ENCODE measurements around the gene P2RX4.
"Not testable (repeated sequence)": the region's sequence is repeated elsewhere in the genome, so short reads cannot be mapped to it uniquely, and the experiment has no call there.

The P2RX4 gene

DNA sequence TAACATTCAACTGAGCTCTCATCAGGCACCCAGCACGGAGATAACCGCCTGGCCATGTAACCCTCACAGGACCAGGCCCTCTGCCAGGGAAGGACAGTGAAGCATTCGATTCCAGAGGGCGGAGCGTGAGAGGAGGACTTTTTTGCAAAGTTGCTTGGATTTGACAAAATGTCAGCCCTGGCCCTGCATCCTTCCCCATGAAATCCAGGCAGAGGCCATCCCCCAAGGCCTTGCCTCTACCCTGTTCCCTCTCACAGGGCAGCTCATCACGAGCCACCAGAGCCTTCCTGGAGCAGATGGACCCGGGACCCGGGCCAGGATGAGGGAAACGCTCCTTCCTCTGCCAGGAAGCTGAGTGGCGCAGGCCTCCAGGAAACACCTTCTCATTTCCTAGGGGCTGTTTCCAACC lies 69.6 kb downstream of the P2RX4 start:
- DNase-seq, result no peak

DNA sequence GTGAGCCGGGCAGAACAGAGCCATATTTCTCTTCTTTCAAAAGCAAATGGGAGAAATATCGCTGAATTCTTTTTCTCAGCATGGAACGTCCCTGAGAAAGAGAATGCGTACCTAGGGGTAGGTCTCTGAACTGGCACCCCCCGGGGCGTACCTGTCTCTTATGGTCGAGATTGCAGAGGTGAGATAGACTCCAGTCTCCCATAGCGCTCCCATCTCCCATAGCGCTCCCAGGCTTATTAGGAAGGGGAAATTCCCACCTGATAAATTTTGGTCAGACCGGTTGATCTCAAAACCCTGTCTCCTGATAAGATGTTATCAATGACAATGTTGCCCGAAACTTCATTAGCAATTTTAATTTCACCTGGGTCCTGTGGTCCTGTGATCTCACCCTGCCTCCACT lies 70.6 kb downstream of the P2RX4 start:
- not testable (repeated sequence) for DNase-seq

DNA sequence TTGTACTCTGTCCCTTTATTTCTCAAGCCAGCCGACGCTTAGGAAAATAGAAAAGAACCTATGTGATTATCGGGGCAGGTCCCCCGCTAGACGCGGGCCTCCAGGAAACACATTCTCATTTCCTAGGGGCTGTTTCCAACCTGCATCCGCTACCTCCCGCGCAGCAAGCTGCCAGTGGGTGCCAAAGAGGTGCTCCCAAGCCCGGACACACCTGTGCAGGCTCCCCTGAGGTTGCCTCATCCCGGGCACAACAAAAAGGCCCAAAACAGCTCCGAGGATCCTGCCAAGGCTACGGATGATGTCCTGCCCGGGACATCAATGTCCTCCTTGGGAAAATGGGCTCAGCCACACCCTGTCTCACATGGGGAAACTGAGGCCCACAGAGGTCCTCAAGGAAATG lies 71.2 kb downstream of the P2RX4 start:
- not testable (repeated sequence) for DNase-seq

DNA sequence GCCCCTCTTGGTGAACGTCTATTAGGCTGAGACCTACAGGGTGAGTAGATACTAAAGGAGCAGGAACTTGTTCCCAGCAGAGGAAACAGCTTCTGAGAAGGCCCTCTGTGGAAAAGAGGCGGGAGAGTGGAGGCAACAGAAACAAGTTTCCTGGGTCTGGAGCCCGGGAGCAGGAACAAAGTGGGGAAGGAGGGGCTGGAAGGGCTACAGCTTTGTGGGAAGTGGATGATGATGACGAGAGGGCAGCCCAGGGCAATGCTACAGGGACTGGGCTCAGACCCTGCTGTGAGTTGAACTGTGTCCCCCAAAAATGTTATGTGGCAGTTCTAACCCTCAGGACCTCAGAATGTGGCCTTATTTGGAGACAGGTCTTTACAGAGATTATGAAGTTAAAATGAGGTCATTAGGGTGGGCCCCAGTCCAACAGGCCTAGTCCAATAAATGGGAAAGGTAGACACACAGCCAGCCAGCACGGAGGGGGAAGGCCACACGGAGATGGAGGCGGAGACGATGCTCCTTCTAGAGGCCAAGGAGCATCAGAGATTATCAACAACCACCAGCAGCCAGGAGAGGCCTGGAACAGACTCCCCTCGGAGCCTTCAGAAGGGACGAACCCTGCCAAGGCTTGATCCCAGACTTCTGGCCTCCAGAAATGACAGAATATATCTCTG lies 72.3 kb downstream of the P2RX4 start:
- no peak for DNase-seq

DNA sequence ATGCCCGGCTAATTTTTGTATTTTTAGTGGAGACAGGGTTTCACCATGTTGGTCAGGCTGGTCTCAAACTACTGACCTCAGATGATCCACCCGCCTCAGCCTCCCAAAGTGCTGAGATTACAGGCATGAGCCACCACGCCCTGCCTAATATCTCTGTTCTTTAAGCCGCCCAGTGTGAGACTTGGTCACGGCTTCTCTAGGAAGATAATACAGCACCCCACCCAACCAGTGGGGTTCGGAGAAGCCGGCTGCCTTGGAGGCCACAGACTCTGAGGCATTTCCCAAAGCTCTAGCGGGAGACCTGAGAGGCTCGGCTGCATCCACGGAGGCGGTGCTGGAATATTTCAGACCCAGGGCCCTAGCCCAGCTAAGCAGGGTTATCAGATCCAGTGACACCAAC lies 73.0 kb downstream of the P2RX4 start:
- DNase-seq, result not testable (repeated sequence)

DNA sequence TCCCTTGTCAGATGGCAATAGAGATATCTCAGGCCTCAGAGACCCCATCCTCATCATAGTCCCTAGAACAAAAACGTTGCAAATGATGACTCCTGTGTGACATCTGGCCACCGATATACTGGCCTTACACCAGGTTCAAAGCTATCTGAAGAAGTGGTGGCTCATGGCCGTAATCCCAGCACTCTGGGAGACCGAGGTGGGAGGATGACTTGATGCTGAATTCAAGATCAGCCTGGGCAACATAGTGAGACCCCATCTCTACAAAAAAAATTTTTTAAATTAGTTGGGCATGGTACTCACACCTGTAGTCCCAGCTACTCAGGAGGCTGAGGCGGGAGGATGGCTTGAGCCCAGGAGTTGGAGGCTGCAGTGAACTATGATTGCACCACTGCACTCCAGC lies 73.5 kb downstream of the P2RX4 start:
- no peak for DNase-seq
